Activated naive CD8-positive, alpha-beta T cell treated with anti-CD3 and anti-CD28 coated beads for 36 hours (primary cell): ENCODE results near the gene SYNE1. TPM values are rescaled to one million over a fixed set of nuclear protein-coding genes. Genes with fewer than 3 reads are reported as not detected.
A peak's percentile ranks its signal among the peaks of the same experiment; 100 is the strongest.

Experiments used
- DNase-seq: peaks from one replicate; pipeline ENCODE4 v3.0.0; 2021
- H3K27ac Mint-ChIP-seq: one replicate; pipeline ENCODE4 v1.8.0; 2022; ENCODE audit warnings: mild to moderate bottlenecking, moderate library complexity, mixed read lengths
- H3K27me3 Mint-ChIP-seq: one replicate; pipeline ENCODE4 v1.8.0; 2022; ENCODE audit warnings: mild to moderate bottlenecking, mixed read lengths
- H3K36me3 Mint-ChIP-seq: one replicate; pipeline ENCODE4 v1.8.0; 2021; ENCODE audit warnings: mild to moderate bottlenecking, mixed read lengths
- H3K4me1 Mint-ChIP-seq: one replicate; pipeline ENCODE4 v1.8.0; 2021; ENCODE audit warnings: mixed read lengths
- H3K4me3 Mint-ChIP-seq: one replicate; pipeline ENCODE4 v1.8.0; 2022; ENCODE audit warnings: mild to moderate bottlenecking, moderate library complexity, mixed read lengths
- H3K9me3 Mint-ChIP-seq: one replicate; pipeline ENCODE4 v1.8.0; 2022; ENCODE audit warnings: mixed read lengths
- total RNA-seq, 2 experiments: library from RNA; stranded (reverse); gene quantifications; one replicate each; pipeline ENCODE4 v1.2.3, GENCODE V29; 2021

Gene SYNE1
- total RNA-seq, 2 experiments from 2014 or later, result 21.9 to 26.7 TPM

DNA sequence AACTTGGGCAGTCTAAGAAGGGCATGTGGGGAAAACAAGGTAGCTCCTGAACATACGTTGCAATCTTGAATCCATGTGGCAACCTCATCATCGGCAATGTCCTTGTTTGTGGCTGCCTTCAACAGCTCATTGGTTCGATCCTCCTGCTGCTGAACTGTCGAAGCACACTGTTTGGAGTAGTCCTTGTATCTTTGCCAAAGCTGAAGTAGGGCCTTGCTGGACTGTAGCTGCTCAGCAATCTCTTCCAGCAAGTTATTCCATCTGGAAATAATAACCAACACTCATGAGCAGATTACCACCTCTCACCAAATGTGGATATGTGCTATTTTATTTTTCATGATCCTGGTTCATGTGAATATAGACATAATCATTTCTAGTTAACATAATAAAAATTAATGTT lies 416.4 kb downstream of the SYNE1 start:
- Mint-ChIP-seq H3K36me3 (peaks cover 43% of the 10 kb centered on the region), H3K27me3 (no peaks in the 10 kb centered on the region), H3K4me1 (no peaks in the 10 kb centered on the region), H3K27ac (no peak overlapping the region), H3K9me3 (peaks cover 11% of the 10 kb centered on the region), H3K4me3 (no peak overlapping the region)
- DNase-seq, result no peak

DNA sequence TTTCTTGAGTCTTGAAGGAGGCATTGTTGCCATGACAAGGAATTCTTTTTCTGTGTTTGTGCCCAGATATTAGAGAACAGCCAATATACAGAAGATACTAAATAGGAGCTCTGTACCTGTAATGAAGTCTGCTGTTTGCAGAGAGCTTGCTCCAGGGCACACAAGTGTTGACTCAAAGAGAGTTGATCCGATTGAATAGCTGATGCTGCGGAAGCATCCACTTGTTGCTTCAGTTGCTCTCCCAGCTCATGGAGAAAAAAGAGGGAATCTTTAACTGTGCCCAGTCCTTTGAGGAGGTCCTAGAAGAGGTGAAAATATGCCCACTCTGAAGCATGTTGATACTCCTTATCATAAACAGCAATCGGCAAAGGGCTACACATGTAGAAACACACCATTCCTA lies 418.3 kb downstream of the SYNE1 start:
- H3K4me1 Mint-ChIP-seq, result no peaks in the 10 kb centered on the region
- no peak overlapping the region for H3K27ac Mint-ChIP-seq
- peaks cover 36% of the 10 kb centered on the region for H3K36me3 Mint-ChIP-seq
- H3K9me3 Mint-ChIP-seq, result peaks cover 11% of the 10 kb centered on the region
- DNase-seq, result no peak
- no peaks in the 10 kb centered on the region for H3K27me3 Mint-ChIP-seq
- H3K4me3 Mint-ChIP-seq, result no peak overlapping the region

DNA sequence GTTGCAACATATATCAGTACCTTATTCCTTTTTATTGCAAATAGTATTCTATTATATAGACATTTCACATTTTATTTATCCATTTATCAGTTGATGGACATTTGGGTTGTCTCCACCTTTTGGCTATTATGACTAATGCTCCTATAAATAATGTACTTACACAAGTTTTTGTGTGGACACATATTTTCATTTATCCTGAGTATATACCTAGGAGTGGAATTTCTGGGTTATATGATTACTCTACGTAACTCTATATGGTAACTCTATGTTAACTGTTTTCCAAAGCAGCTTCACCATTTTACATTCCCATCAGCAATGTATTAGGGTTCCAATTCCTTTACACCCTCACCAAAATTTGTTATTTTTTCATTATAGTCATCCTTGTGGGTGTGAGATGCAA lies 424.7 kb downstream of the SYNE1 start:
- no peak overlapping the region for H3K4me3 Mint-ChIP-seq
- H3K36me3 Mint-ChIP-seq, result peaks cover 5% of the 10 kb centered on the region
- DNase-seq, result no peak
- H3K27me3 Mint-ChIP-seq, result no peaks in the 10 kb centered on the region
- no peaks in the 10 kb centered on the region for H3K4me1 Mint-ChIP-seq
- H3K9me3 Mint-ChIP-seq, result no peaks in the 10 kb centered on the region
- H3K27ac Mint-ChIP-seq, result no peak overlapping the region

DNA sequence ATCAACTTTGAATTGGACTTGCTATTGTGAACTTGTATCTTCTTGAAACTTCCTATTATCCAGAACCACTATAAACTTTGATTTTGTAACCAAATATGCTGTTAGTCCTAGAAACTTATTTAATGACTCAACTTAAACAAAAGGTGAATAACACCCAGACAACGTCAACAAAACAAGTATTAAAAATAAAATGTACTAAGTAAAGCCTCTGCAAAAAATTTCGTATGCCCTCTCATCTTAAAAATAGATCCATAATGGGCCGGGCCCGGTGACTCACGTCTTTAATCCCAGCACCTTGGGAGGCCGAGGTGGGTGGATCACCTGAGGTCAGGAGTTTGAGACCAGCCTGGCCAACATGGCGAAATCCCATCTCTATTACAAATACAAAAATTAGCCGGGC lies 428.0 kb downstream of the SYNE1 start:
- no peaks in the 10 kb centered on the region for H3K27me3 Mint-ChIP-seq
- no peak overlapping the region for H3K4me3 Mint-ChIP-seq
- no peak overlapping the region for H3K27ac Mint-ChIP-seq
- H3K36me3 Mint-ChIP-seq, result peaks cover 22% of the 10 kb centered on the region
- H3K9me3 Mint-ChIP-seq, result no peaks in the 10 kb centered on the region
- DNase-seq, result no peak
- no peaks in the 10 kb centered on the region for H3K4me1 Mint-ChIP-seq

DNA sequence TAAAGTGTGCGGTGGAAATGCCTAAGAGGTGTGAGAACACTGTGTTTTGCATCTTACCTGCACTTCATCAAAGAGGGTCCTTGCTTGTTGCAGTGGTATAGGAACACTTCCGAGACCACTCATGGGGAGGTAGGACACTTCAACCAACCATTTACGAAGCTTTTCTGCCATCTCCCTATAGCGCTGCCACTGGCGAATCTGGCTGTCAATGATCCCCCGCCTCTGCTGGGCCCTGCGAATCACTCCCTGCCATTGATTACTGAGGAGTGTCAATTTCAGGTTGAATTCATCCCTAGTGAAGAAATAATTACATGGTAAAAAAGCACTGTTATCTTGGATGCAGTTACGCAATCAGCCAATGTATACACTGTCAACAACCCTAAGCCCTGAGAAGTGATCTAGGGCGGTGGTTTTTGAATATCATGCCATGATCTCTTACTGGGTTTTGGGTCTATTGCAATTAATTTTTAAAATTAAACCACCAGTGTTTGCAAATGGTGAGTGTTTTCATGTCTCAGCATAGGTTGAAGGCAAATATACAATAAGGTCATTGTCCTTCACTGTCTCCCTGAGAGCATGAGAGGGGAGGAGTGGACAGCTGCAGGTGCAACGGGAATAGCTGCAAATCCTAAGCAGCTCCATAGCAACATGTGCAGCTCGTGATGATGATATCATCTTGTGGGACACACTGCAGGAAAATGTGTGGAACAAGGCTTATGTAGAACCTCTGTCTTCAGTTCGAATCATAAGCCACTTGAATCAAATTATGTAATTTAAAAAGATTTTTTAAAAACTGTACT lies 429.0 kb downstream of the SYNE1 start:
- H3K27ac Mint-ChIP-seq, result no peak overlapping the region
- no peaks in the 10 kb centered on the region for H3K27me3 Mint-ChIP-seq
- no peaks in the 10 kb centered on the region for H3K9me3 Mint-ChIP-seq
- H3K4me3 Mint-ChIP-seq, result no peak overlapping the region
- H3K4me1 Mint-ChIP-seq, result no peaks in the 10 kb centered on the region
- DNase-seq, result no peak
- peaks cover 22% of the 10 kb centered on the region for H3K36me3 Mint-ChIP-seq

DNA sequence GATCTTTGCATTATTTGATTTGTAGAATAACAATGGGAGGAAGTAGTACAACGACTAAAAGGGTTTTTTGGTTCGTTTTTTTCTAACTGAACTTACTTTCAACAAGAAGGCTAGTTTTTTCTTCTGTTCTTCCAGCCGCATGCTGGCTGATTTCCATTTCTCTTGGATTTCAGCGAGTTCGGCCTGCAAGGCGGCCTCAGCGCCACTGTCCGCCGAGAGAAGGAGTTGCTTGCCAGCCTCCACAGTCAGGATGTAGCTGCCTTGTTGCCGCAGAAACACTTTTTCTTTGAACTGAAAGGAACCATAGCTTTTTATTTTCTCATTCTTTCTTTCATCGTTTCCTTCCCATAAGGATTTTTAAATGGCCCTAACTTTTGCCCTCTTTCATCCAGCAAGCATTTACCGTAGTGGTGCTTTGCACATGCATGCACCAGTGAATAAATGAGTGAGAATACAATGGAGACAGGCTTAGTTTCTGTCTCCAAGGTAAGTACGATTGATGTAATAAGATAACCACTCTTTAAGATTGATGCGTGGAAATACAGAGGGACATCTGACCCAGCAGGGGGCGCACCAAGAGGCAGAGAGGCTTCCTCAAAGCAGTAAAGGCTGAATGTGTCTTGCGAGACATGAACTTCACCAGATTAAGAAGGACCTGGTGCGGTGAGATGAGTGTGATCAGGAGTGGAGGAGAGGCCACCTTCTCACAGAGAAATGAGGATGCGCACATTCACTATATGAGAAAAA lies 430.9 kb downstream of the SYNE1 start:
- Mint-ChIP-seq H3K4me1 (no peaks in the 10 kb centered on the region), H3K27me3 (no peaks in the 10 kb centered on the region), H3K4me3 (no peak overlapping the region), H3K36me3 (peaks cover 26% of the 10 kb centered on the region), H3K27ac (no peak overlapping the region), H3K9me3 (no peaks in the 10 kb centered on the region)
- peak; percentile 36 for DNase-seq

DNA sequence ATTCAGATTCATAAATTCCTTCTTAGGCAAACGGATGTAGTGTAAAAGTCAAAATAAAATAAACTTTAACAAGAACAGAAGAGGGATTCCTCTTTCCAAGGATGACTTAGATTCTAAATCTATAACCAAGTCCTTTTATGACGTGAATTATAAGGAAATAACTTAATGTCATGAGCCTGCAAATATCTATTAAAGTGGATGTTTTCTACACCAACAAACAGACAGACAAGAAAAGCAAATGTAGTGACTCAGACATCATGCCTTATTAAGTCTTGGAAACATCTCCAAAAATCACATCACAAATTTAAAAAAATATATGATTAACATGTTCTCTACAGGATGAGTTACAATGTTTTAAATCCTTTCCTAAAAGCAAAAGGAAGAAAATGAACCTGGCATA lies 432.6 kb downstream of the SYNE1 start:
- Mint-ChIP-seq H3K36me3 (peaks cover 27% of the 10 kb centered on the region), H3K9me3 (no peaks in the 10 kb centered on the region), H3K4me3 (no peak overlapping the region), H3K27me3 (no peaks in the 10 kb centered on the region), H3K27ac (no peak overlapping the region), H3K4me1 (no peaks in the 10 kb centered on the region)
- DNase-seq, result no peak

DNA sequence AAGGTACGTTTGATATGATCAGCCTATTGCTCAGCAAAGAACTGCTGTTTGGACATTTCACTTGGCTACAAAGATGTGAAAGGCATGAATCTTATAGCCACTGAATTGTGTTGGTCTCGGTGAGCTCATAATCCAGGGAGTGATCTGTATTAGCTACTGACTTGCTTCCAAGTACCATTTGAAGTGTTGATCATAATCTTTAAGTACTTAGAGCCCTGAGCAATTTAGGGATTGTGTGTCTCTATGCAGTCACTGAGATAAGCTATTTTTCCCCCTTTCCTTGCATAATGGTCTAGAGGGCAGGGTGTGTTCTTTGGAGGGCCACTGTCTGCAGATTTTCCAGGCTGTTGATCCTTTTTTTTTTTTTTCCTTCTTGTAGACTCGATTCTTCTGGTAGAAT lies 436.0 kb downstream of the SYNE1 start:
- H3K4me3 Mint-ChIP-seq, result no peak overlapping the region
- peaks cover 37% of the 10 kb centered on the region for H3K36me3 Mint-ChIP-seq
- peaks cover 2% of the 10 kb centered on the region for H3K9me3 Mint-ChIP-seq
- no peak for DNase-seq
- peaks cover 8% of the 10 kb centered on the region for H3K4me1 Mint-ChIP-seq
- no peaks in the 10 kb centered on the region for H3K27me3 Mint-ChIP-seq
- H3K27ac Mint-ChIP-seq, result no peak overlapping the region

DNA sequence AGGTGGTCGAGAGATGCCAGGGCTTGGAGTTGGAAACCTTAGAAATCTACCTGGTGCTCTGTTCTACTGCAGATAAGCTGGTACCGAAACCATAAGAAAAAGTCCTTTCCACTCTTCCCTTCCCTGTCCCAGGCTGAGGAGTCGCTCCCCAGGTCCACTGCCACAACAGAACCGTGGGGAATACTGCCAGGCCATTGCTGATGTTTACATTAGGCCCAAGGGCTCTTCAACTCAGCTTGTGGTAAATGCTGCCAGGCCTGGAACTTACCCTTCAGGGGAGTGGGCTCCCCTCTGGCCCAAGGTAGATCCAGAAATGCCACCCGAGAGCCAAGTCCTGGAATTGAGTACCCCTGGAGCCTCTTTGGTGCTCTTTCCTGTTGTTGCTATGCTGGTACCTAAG lies 441.3 kb downstream of the SYNE1 start:
- Mint-ChIP-seq H3K4me3 (no peak overlapping the region), H3K9me3 (peaks cover 23% of the 10 kb centered on the region), H3K27me3 (no peaks in the 10 kb centered on the region), H3K4me1 (peaks cover 11% of the 10 kb centered on the region), H3K27ac (no peak overlapping the region), H3K36me3 (peaks cover 55% of the 10 kb centered on the region)
- no peak for DNase-seq

DNA sequence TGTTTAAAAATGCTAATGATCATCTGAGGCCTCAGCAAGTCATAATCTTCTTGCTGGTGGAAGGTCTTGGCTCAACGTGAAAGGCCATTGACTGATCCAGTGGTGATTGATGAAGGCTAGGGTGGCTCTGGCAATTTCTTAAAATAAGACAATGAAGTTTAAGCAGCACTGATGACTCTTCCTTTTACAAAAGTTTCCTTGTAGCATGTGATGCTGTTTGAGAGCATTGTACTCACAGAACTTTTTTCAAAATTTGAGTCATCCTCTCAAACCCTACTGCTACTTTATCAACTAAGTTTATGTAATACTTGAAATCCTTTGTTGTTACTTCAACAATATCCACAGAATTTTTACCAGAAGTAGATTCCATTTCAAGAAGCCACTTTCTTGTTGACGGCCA lies 447.4 kb downstream of the SYNE1 start:
- peaks cover 37% of the 10 kb centered on the region for H3K36me3 Mint-ChIP-seq
- H3K27me3 Mint-ChIP-seq, result no peaks in the 10 kb centered on the region
- DNase-seq, result no peak
- H3K27ac Mint-ChIP-seq, result no peak overlapping the region
- peaks cover 23% of the 10 kb centered on the region for H3K9me3 Mint-ChIP-seq
- H3K4me1 Mint-ChIP-seq, result peaks cover 33% of the 10 kb centered on the region
- H3K4me3 Mint-ChIP-seq, result no peak overlapping the region

DNA sequence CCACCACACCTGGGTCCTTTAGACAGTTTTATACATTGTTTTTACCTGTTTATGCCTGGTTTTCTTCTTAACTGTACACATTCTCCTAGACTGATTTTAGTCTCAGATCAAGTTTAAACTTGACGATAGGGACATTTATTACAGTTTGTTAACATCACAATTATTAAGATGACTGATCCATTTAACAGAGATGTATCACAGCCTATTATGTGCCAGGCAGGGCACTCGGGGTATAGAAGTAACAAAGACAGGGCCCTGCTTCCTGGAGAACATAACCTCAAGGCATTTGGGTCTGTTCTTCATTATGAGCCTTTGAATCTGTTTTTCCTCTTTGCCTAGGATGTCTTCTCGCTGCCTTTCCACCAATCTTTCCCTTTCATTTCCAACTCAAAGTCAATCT lies 449.2 kb downstream of the SYNE1 start:
- no peak for DNase-seq
- Mint-ChIP-seq H3K27me3 (no peaks in the 10 kb centered on the region), H3K36me3 (peaks cover 32% of the 10 kb centered on the region), H3K4me1 (peaks cover 43% of the 10 kb centered on the region), H3K4me3 (no peak overlapping the region), H3K27ac (no peak overlapping the region), H3K9me3 (peaks cover 17% of the 10 kb centered on the region)

DNA sequence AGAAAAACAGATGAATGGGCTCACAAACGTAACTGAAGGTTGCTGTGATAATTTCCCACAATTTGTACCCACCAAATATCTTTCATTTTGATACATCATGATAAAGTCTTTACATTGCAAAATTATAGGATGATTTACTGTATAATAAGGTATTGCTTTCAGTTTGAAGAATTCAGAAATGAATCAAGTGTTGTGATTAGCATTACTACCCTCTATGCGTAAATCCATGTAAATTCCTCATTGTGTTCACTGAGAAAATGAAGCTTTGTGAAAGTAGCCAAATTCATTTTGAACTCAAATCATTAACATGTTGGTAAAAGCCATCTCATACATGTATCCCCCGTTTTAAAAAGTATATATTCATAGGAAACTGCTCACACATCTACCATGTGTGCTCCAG lies 450.3 kb downstream of the SYNE1 start:
- H3K27ac Mint-ChIP-seq, result peak overlapping the region; percentile 74
- no peak for DNase-seq
- H3K27me3 Mint-ChIP-seq, result no peaks in the 10 kb centered on the region
- peaks cover 11% of the 10 kb centered on the region for H3K9me3 Mint-ChIP-seq
- no peak overlapping the region for H3K4me3 Mint-ChIP-seq
- peaks cover 51% of the 10 kb centered on the region for H3K4me1 Mint-ChIP-seq
- peaks cover 25% of the 10 kb centered on the region for H3K36me3 Mint-ChIP-seq

DNA sequence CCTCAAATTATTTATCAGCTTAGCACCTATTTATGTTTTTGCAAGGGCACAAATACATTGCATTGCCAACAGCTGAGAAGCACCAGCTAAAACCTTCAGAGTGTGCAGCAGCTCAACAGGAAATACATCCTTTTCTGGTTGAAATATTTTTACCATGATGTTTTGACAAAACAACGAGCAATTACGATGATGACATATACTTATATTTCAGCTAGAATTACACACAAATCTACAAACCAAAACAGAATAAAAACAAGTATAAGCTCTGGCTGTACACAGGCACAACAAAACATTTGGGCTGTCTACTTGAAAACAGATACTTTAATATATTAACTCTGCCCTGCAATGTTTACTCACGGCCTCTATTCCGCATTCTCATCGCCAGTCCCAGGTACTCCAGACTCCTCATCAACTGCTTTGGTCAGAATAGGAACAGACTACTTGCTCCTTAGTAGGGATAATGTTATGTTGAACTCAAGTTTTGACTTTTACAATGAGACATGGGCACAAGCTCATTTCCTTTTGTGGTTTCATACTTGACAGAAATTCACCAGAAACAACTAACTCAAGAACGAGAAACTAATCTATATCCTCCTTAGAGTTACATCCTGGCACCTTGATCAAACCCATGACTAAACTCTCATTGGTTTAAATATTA lies 452.1 kb downstream of the SYNE1 start:
- Mint-ChIP-seq H3K36me3 (peaks cover 25% of the 10 kb centered on the region), H3K9me3 (peaks cover 2% of the 10 kb centered on the region), H3K4me1 (peaks cover 60% of the 10 kb centered on the region), H3K27ac (peak overlapping the region; percentile 97), H3K27me3 (no peaks in the 10 kb centered on the region), H3K4me3 (peak overlapping the region; percentile 89)
- DNase-seq, result no peak

DNA sequence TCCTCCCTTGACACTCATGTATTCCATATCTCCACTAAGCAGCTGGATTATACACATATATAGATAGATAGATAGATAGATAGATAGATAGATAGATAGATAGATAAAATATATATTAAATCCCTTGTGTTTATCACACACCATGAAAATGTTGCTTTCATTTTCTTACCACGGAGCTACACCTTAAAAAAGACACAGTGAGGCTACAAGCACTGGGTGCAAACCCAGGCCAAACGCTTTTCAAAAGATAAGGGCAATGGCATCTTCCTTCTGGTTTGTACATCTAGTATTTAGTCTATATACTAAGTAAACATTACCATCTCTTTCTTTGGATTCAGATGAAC lies 452.6 kb downstream of the SYNE1 start:
- Mint-ChIP-seq H3K36me3 (peaks cover 26% of the 10 kb centered on the region), H3K27me3 (no peaks in the 10 kb centered on the region), H3K27ac (peak overlapping the region; percentile 97), H3K9me3 (peaks cover 2% of the 10 kb centered on the region), H3K4me3 (peak overlapping the region; percentile 89), H3K4me1 (peaks cover 56% of the 10 kb centered on the region)
- DNase-seq, result no peak

DNA sequence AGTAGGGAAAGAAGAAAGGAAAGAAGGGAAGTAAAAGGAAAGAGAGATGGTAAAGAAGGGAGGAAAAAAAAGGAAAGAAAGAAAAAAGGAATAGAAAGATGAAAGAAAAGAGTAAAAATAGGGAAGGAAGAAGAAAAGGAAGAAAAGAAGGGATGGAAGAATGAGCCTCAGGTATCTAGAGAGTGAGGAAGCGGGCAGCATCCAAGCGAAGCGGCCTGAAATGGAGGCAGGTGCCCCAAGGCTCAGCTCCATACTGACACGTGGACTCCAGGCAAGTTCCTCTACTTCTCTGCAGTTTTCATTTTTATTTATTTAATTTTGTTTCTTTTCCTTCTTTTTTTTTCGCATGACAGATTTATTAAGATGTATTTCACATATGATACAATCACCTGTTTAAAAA lies 456.6 kb downstream of the SYNE1 start:
- Mint-ChIP-seq H3K36me3 (peaks cover 18% of the 10 kb centered on the region), H3K27ac (no peak overlapping the region), H3K4me1 (peaks cover 45% of the 10 kb centered on the region)

More for the DNA sequence above, 456.6 kb downstream of the SYNE1 start:
- H3K9me3 Mint-ChIP-seq, result no peaks in the 10 kb centered on the region
- H3K4me3 Mint-ChIP-seq, result no peak overlapping the region
- DNase-seq, result no peak
- H3K27me3 Mint-ChIP-seq, result no peaks in the 10 kb centered on the region
